NT2/D1 (cell line): ENCODE measurements around the gene TCERG1L.

Experiments used
- SUZ12 ChIP-seq: IDR thresholded peaks from 2 replicates; pipeline ENCODE4 v1.6.1; 2011; ENCODE audit not compliant: insufficient read length, insufficient read depth; ENCODE audit errors: extremely low read depth
- YY1 ChIP-seq: IDR thresholded peaks from 2 replicates; pipeline ENCODE4 v1.6.1; 2011; ENCODE audit not compliant: insufficient read length, insufficient read depth

GRCh38 chr10:131184503-131184902 is 127.0 kb downstream of the TCERG1L start:
- TF ChIP-seq SUZ12 (no peak), YY1 (no peak)
